ENCODE results near the gene LRCH1. TPM values are rescaled to one million over a fixed set of nuclear protein-coding genes. Genes with fewer than 3 reads are reported as not detected.
A peak's percentile ranks its signal among the peaks of the same experiment; 100 is the strongest.

The LRCH1 gene
- total RNA-seq, 3 donors from 2014 or later = 17.0 to 40.4 (median 24.6) TPM

DNA sequence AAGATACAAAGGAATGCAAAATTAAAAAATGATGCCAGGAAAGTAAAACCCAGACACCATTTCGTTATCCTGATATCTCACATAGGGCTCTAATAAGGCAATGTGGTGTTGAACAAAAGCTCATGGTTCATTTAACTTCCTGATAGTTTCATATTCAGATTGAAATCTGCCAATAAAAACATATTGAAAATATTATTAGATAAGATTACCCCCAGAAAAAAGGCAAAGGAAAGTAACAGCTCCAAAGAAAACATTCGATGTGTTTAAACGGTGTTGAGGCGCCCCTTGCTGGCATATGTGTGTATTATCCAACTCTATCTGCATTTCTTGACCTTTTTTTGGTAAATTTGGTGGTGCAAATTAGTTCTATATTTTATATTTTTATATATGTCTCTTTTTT lies 168.1 kb downstream of the LRCH1 start:
- H3K36me3 ChIP-seq = peaks cover 2% of the 10 kb centered on the region
- TF ChIP-seq, protein P1, sequence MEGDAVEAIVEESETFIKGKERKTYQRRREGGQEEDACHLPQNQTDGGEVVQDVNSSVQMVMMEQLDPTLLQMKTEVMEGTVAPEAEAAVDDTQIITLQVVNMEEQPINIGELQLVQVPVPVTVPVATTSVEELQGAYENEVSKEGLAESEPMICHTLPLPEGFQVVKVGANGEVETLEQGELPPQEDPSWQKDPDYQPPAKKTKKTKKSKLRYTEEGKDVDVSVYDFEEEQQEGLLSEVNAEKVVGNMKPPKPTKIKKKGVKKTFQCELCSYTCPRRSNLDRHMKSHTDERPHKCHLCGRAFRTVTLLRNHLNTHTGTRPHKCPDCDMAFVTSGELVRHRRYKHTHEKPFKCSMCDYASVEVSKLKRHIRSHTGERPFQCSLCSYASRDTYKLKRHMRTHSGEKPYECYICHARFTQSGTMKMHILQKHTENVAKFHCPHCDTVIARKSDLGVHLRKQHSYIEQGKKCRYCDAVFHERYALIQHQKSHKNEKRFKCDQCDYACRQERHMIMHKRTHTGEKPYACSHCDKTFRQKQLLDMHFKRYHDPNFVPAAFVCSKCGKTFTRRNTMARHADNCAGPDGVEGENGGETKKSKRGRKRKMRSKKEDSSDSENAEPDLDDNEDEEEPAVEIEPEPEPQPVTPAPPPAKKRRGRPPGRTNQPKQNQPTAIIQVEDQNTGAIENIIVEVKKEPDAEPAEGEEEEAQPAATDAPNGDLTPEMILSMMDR (IDR thresholded peaks at IDR 0.05) = peak; percentile 64 to 84 (median 78)
- TF ChIP-seq POLR2A (IDR thresholded peaks at IDR 0.05) = no peak
- TF ChIP-seq POLR2AphosphoS5 (IDR thresholded peaks at IDR 0.05) = no peak
- intact Hi-C loops (cut with DNase I; ENCODE audit: low total_unique reads) = no loop called here
- H3K4me3 ChIP-seq = no peak overlapping the region
- no peak for DNase-seq (ENCODE audit: low spot score in 2 of 2)
- H3K27ac ChIP-seq = no peak overlapping the region
- no peaks in the 10 kb centered on the region for H3K27me3 ChIP-seq
- H3K4me1 ChIP-seq = no peaks in the 10 kb centered on the region
- H3K9me3 ChIP-seq = no peaks in the 10 kb centered on the region

DNA sequence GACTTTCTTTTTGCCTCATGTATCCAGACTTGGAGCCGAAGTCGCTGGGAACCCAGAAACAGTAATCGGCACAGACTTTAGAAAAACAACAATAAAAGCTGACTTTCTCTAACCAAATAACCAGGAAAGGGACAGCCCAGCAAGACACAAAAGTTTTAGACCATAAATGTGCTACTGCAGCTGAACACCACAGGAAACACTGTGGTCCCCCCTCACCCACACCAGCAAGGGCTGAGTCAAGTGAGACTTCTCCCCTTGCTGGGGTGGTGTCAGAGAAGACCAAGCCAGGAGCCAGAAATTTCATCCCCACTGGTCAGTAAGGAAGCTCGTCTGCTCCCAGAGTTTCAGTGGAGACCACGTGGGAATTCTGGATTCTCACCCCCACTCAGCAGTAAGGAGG lies 173.4 kb downstream of the LRCH1 start:
- intact Hi-C loops (cut with DNase I; ENCODE audit: low total_unique reads) = no loop called here
- Histone ChIP-seq H3K36me3 (peaks cover 2% of the 10 kb centered on the region), H3K4me1 (no peaks in the 10 kb centered on the region), H3K9me3 (no peaks in the 10 kb centered on the region), H3K27me3 (no peaks in the 10 kb centered on the region), H3K27ac (no peak overlapping the region), H3K4me3 (no peak overlapping the region)
- DNase-seq (ENCODE audit: low spot score in 2 of 2) = no peak
- TF ChIP-seq, protein P1 (IDR thresholded peaks at IDR 0.05) = no peak
- no peak for TF ChIP-seq POLR2A (IDR thresholded peaks at IDR 0.05)
- TF ChIP-seq POLR2AphosphoS5 (IDR thresholded peaks at IDR 0.05) = no peak

DNA sequence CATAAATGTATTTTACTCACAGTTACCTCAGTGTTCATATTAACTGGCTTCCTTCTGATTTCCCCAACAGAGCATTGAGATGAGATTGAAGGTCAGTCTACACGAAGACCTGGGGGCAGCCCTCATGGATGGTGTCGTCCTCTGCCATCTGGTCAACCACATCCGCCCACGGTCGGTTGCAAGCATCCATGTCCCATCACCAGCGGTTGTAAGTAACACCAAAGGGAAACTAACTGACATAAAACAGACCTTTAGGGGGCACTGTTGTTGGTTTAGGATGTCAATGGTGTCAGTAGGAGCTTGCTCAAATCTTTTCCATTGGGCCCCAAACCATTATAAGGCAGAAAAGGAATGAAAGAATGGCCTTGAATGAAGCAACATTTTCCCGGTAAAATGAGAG lies 175.8 kb downstream of the LRCH1 start:
- TF ChIP-seq, protein P1 (IDR thresholded peaks at IDR 0.05) = no peak
- TF ChIP-seq POLR2A (IDR thresholded peaks at IDR 0.05) (no peak), POLR2AphosphoS5 (IDR thresholded peaks at IDR 0.05) (no peak)
- Histone ChIP-seq H3K27ac (no peak overlapping the region), H3K9me3 (no peaks in the 10 kb centered on the region), H3K4me3 (no peak overlapping the region), H3K27me3 (no peaks in the 10 kb centered on the region), H3K4me1 (no peaks in the 10 kb centered on the region), H3K36me3 (peaks cover 2% of the 10 kb centered on the region)
- intact Hi-C loops (cut with DNase I; ENCODE audit: low total_unique reads) = no loop called here
- no peak for DNase-seq (ENCODE audit: low spot score in 2 of 2)

DNA sequence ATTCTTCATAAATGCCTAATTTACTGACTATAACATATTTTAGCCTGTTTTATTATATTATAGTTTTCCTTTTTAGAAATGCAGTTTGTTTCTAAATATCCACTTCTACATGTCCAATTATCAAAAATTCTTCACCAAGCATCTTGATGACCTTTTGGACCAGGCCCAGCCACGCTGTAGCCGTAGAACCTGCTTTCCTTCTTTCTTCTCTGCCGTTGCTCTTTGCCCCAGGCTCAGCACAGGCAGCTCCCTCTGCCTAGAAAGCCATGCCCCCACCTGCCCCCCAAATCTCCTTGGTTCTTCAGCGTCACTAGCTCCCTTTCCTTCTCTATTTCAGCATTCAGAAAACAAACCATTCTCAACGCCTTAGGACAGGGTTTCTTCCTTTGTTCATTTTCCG lies 178.6 kb downstream of the LRCH1 start:
- Histone ChIP-seq H3K36me3 (no peaks in the 10 kb centered on the region), H3K9me3 (no peaks in the 10 kb centered on the region), H3K27me3 (no peaks in the 10 kb centered on the region), H3K27ac (no peak overlapping the region), H3K4me1 (no peaks in the 10 kb centered on the region), H3K4me3 (no peak overlapping the region)
- DNase-seq (ENCODE audit: low spot score in 2 of 2) = no peak
- intact Hi-C loops (cut with DNase I; ENCODE audit: low total_unique reads) = no loop called here
- TF ChIP-seq, protein P1 (IDR thresholded peaks at IDR 0.05) = no peak
- TF ChIP-seq POLR2A (IDR thresholded peaks at IDR 0.05) (no peak), POLR2AphosphoS5 (IDR thresholded peaks at IDR 0.05) (no peak)

DNA sequence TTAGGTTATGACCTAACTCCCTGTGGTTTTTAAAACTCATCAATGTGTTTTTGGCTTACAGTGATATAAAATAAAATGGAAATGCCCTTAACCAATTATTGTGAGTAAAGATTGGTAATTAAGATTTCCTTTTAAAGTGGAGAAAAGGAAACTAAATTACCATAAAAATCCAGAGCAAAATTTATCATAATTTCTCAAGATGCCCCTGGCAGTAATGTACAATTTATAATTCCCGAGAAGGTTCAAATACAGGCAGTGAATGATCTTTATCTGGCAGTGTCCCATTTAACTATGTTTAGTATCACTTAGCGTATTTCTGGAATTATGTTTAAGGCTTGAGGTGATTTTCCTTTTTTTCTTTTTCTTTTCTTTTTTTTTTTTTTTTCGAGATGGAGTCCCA lies 182.5 kb downstream of the LRCH1 start:
- no peak for TF ChIP-seq POLR2AphosphoS5 (IDR thresholded peaks at IDR 0.05)
- TF ChIP-seq POLR2A (IDR thresholded peaks at IDR 0.05) = no peak
- TF ChIP-seq, protein P1 (IDR thresholded peaks at IDR 0.05) = no peak
- Histone ChIP-seq H3K36me3 (no peaks in the 10 kb centered on the region), H3K9me3 (no peaks in the 10 kb centered on the region), H3K4me3 (no peak overlapping the region), H3K27me3 (no peaks in the 10 kb centered on the region), H3K27ac (no peak overlapping the region), H3K4me1 (no peaks in the 10 kb centered on the region)
- intact Hi-C loops (cut with DNase I; ENCODE audit: low total_unique reads) = no loop called here
- DNase-seq (ENCODE audit: low spot score in 2 of 2) = no peak
